GM19035 (cell line): ENCODE measurements around the gene TRUB2.

Experiments used
- ATAC-seq: cut with Tn5 transposase; IDR thresholded peaks from one replicate; pipeline ENCODE4 v1.9.1; 2021; ENCODE audit not compliant: unreplicated experiment

The TRUB2 gene

GRCh38 chr9:128271112-128271511 is 51.1 kb downstream of the TRUB2 start:
- ATAC-seq, result no peak

GRCh38 chr9:128266868-128267590 is 55.2 kb downstream of the TRUB2 start:
- ATAC-seq, result no peak

- ATAC-seq, result no peak
Measured at GRCh38 chr9:128265348-128265847, 56.8 kb downstream of the TRUB2 start.

GRCh38 chr9:128262687-128263086 is 59.6 kb downstream of the TRUB2 start:
- ATAC-seq, result no peak

GRCh38 chr9:128260340-128260739 is 61.9 kb downstream of the TRUB2 start:
- ATAC-seq, result no peak

GRCh38 chr9:128259156-128259555 is 63.1 kb downstream of the TRUB2 start:
- ATAC-seq, result no peak

- ATAC-seq, result no peak
Measured at GRCh38 chr9:128258326-128258725, 63.9 kb downstream of the TRUB2 start.

- no peak for ATAC-seq
Measured at GRCh38 chr9:128257907-128258306, 64.3 kb downstream of the TRUB2 start.

- ATAC-seq, result no peak
Measured at GRCh38 chr9:128257086-128257825, 65.0 kb downstream of the TRUB2 start.
